BJ (cell line): ENCODE measurements around the gene PAGE2. TPM values are rescaled to one million over a fixed set of nuclear protein-coding genes. Genes with fewer than 3 reads are reported as not detected.

Experiments
- CTCF ChIA-PET: fragments of 350-600 bp; formaldehyde crosslinking; extraction: SDS; loops from one replicate; lab custom pipeline; 2021; ENCODE audit warnings: antibody characterized with exemption, inconsistent platforms; lab: Yijun Ruan, JAX
- POLR2A ChIA-PET: fragments of 300-600 bp; sonication (Branson Sonifier 250); formaldehyde crosslinking; extraction: SDS; loops from one replicate; lab custom pipeline; 2021; ENCODE audit warnings: antibody characterized with exemption; lab: Charles Lee
- DNase-seq: peaks from one replicate; pipeline ENCODE4 v3.0.0-alpha.2; 2011; ENCODE audit warnings: low read depth
- H3K27me3 ChIP-seq: 2 replicates; pipeline ENCODE4 v1.6.0; 2011; ENCODE audit warnings: low read length; ENCODE audit not compliant: control insufficient read depth, insufficient read depth
- H3K36me3 ChIP-seq: 2 replicates; pipeline ENCODE4 v1.5.1; 2011; ENCODE audit warnings: low read length; ENCODE audit not compliant: control insufficient read depth, insufficient read depth
- H3K4me3 ChIP-seq: 2 replicates; pipeline ENCODE4 v1.5.1; 2011; ENCODE audit warnings: low read depth, mild to moderate bottlenecking, control low read depth, low read length
- polyA plus RNA-seq: library from polyadenylated mRNA; depleted of rRNA; stranded (reverse); fragments of >200 nt; gene quantifications from 2 replicates; pipeline ENCODE4 v1.2.3, GENCODE V29; 2011
- TF ChIP-seq, protein P1 (sequence below): IDR thresholded peaks from 2 replicates; pipeline ENCODE4 v1.5.1; 2011; ENCODE audit warnings: low read depth, mild to moderate bottlenecking, control low read depth, inconsistent platforms, low read length, moderate library complexity; ENCODE audit not compliant: insufficient read depth

The PAGE2 gene
- polyA plus RNA-seq, 1 experiment = not detected

DNA sequence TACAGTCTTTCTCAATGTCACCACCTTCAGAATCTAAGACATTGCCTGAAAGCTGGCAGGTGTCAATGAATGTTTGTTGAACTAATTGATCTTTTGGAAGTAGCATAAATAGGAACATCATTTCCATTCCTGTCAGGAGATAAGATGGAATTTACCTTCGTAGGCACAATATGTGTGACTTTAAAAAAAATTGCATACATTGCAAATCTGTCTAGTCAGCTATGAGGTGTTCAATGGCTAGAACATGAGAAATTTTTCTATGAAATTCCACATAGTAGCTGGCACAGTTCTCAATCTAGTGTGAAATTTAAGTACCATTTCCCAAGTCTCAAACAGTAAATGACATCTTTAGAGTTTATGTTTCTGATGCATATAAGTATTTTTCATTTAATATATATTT, 10.3 kb downstream of the PAGE2 start:
- Histone ChIP-seq H3K27me3 (no peaks in the 10 kb centered on the region), H3K4me3 (no peak overlapping the region), H3K36me3 (no peaks in the 10 kb centered on the region)
- ChIA-PET CTCF (no interaction called here), POLR2A (no interaction called here)
- TF ChIP-seq, protein P1, sequence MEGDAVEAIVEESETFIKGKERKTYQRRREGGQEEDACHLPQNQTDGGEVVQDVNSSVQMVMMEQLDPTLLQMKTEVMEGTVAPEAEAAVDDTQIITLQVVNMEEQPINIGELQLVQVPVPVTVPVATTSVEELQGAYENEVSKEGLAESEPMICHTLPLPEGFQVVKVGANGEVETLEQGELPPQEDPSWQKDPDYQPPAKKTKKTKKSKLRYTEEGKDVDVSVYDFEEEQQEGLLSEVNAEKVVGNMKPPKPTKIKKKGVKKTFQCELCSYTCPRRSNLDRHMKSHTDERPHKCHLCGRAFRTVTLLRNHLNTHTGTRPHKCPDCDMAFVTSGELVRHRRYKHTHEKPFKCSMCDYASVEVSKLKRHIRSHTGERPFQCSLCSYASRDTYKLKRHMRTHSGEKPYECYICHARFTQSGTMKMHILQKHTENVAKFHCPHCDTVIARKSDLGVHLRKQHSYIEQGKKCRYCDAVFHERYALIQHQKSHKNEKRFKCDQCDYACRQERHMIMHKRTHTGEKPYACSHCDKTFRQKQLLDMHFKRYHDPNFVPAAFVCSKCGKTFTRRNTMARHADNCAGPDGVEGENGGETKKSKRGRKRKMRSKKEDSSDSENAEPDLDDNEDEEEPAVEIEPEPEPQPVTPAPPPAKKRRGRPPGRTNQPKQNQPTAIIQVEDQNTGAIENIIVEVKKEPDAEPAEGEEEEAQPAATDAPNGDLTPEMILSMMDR = no peak
- DNase-seq = no peak

DNA sequence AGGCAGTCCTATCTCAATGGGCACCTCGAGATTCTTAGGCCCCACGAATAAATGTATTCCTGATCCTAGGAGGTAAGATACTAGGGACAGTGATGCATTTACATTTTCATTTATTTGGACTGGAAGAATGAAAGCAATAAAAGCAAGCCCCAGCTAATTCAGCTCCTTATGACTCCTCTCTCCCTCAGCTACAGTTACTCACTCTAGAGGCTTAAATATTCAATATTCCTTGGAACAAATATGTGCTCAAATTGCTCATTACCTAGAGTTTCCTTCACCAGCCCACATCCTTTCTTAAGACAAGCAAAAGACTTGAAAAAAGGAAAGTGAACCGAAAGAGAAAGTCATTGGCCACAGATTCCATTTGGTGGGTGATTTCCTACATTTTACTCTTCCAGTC, 13.9 kb downstream of the PAGE2 start:
- ChIA-PET CTCF (no interaction called here), POLR2A (no interaction called here)
- Histone ChIP-seq H3K27me3 (no peaks in the 10 kb centered on the region), H3K4me3 (no peak overlapping the region), H3K36me3 (no peaks in the 10 kb centered on the region)
- TF ChIP-seq, protein P1 = no peak
- no peak for DNase-seq

DNA sequence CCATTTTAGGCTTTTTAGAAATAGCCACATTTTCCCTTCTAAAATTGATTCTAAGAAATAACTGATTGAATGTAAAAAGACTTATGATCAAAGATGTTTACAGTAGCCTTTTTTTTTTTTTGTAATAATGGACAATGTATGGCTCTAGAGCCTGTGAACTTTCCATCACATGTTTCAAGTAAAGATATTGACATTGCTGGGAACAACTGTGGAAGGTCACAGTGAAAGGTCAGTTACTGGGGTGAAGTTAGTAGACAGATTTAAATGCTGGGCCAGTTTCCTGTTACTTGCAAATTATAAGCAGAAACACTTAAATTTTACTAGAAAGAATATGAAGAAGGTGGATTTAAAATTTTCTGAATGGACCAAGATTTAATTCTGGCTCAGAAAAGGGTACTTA, 18.4 kb downstream of the PAGE2 start:
- Histone ChIP-seq H3K4me3 (no peak overlapping the region), H3K36me3 (no peaks in the 10 kb centered on the region), H3K27me3 (no peaks in the 10 kb centered on the region)
- DNase-seq = no peak
- POLR2A ChIA-PET = no interaction called here
- TF ChIP-seq, protein P1 = no peak
- CTCF ChIA-PET = no interaction called here

DNA sequence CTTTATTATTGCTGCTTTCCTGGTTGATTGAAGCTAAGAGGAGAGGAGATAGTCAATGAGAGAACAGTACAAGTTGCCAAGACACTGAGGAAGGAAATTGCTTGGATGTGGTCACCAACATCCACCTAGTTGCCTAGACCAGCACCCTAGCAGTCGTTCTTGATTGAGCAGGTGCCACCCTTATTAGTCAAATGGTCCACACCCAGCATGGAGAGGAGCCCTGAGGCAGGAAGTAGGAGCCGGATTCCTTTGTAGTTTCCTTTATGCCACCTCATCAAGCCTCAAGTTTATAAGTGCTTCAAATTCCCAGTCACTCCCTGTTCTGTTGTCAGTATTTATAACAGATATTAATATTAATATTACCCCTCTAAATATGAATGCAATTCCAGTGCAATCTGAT, 19.1 kb downstream of the PAGE2 start:
- Histone ChIP-seq H3K36me3 (no peaks in the 10 kb centered on the region), H3K27me3 (no peaks in the 10 kb centered on the region), H3K4me3 (no peak overlapping the region)
- CTCF ChIA-PET = no interaction called here
- TF ChIP-seq, protein P1 = no peak
- POLR2A ChIA-PET = no interaction called here
- DNase-seq = no peak

DNA sequence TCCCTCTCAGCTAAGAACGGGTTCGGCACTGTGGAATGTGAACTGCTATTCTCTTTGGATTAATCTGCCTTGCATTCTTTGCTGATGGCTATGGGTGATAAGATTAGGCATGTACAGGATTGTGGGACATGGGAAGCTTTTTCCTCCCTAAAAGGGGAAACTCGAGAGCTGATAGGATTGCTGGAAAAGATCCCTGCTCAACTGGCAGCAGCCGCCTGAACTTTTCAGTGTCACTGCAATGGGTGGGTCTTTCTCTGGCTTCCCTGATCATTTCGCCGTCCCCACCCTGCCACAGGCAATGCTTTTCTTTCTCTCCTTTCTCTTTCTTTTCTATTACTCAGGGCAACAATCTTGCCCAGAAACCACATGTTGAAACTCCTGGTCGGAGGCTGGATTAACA, 20.5 kb downstream of the PAGE2 start:
- H3K4me3 ChIP-seq = no peak overlapping the region
- DNase-seq = no peak
- no peaks in the 10 kb centered on the region for H3K27me3 ChIP-seq
- TF ChIP-seq, protein P1 = no peak
- ChIA-PET POLR2A (no interaction called here), CTCF (no interaction called here)
- no peaks in the 10 kb centered on the region for H3K36me3 ChIP-seq
